Measurements from ENCODE around the gene PRKCH.

The PRKCH gene

GRCh38 chr14:61368781-61369453 is 47.5 kb downstream of the PRKCH start:
- DNase-seq = no peak

DNA sequence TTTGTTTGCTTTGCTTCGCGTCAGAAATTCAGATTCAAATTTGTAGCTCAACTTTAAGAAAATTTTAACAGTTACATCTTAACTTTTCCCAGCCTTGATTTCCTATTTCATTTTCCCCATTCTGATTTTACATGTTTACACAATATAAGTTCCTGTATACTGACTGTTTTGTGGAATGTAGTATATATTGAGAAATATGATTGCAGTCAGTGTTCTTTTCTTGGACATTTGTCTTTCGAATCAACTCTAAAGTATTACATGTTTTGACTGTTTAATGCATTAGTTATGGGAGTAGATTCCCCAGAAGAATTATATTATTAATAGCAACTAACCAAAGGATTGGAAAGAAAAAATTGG is 48.1 kb downstream of the PRKCH start:
- no peak for DNase-seq

GRCh38 chr14:61372379-61372778 is 51.0 kb downstream of the PRKCH start:
- no peak for DNase-seq

DNA sequence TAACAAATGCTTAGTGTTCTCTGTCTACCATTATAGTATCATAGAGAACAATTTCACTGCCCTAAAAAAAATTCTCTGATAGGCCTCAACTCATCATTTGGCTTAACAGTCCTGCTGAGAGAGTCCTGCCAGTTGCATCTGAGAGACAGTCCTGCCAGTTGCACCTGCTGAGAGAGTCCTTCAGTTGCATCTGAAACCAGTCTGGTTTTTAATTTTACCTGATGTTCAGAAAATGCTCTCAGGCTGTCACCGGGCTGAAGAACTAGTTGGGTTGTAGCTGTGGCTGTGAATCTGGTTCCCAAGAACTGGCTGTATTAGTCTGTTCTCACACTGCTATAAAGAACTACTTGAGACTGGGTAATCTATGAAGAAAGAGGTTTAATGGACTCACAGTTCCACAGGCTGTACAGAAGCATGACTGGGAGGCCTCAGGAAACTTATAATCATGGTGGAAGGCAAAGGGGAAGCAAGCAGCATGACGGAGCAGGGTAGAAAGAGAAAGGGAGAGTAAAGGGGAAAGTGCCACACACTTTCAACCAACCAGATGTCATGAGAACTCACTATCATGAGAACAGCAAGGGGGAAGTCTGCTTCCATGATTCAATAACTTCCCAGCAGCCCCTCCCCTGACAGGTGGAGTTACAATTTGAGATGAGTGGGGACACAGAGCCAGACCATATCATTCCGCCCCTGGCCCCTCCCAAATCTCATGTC is 51.6 kb downstream of the PRKCH start:
- DNase-seq = no peak

- DNase-seq = no peak
Measured at GRCh38 chr14:61374284-61374683, 52.9 kb downstream of the PRKCH start.

DNA sequence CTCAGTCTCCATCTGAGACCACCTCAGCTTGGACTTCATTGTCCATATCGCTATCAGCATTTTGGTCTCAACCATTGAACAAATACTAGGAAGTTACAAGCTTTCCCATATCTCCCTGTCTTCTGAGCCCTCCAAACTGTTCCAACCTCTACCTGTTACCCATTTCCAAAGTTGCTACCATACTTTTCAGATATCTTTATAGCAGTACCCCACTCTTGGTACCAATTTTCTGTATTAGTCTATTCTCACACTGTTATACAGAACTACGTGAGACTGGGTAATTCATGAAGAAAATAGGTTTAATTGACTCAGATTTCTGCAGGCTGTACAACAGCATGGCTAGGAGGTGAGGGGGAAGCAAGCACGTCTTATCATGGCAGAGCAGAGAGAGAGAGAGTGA is 53.8 kb downstream of the PRKCH start:
- DNase-seq = no peak

GRCh38 chr14:61376314-61376713 is 54.9 kb downstream of the PRKCH start:
- DNase-seq = no peak

DNA sequence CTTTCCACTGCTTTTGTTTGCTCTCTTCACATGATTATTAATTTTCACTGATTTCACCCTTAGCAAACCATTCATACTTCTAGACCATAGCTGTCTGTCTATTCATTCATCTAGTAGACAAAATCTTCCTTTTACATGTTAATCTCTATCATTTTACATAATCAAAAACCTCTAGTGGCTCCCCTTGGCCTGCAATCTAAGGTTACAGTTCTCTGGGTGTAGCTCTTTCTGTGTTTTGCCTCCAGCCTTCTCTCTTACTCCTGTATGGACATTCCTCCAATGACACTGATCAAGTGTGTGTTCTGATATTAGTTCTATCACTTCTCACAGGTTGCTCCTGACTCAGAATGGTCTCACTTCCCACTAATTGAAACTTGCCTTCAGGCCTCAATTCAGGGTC is 56.4 kb downstream of the PRKCH start:
- no peak for DNase-seq

GRCh38 chr14:61379639-61380184 is 58.3 kb downstream of the PRKCH start:
- DNase-seq = no peak

- DNase-seq = no peak
Measured at GRCh38 chr14:61380984-61381383, 59.6 kb downstream of the PRKCH start.

GRCh38 chr14:61381553-61381952 is 60.2 kb downstream of the PRKCH start:
- no peak for DNase-seq

DNA sequence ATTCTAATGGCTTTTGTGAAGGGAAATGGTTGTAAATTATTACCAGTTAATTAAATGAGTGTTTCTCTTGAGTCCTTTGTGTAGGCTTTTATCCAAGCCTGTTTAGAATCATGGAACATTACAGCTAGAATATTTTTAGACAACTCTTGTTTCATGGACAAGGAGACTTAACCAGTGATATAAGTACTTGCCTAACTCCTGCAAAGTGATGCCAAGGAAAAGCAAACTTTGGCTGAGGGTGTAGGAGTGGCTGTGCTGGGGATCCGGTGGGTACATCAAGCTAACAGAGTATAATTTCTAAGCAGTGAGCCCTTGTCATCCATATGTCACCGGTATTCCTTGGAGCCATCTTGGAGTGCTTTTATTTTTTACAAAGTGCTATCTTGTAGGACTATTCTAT is 61.5 kb downstream of the PRKCH start:
- no peak for DNase-seq

- DNase-seq = no peak
Measured at GRCh38 chr14:61385002-61385685, 63.8 kb downstream of the PRKCH start.

DNA sequence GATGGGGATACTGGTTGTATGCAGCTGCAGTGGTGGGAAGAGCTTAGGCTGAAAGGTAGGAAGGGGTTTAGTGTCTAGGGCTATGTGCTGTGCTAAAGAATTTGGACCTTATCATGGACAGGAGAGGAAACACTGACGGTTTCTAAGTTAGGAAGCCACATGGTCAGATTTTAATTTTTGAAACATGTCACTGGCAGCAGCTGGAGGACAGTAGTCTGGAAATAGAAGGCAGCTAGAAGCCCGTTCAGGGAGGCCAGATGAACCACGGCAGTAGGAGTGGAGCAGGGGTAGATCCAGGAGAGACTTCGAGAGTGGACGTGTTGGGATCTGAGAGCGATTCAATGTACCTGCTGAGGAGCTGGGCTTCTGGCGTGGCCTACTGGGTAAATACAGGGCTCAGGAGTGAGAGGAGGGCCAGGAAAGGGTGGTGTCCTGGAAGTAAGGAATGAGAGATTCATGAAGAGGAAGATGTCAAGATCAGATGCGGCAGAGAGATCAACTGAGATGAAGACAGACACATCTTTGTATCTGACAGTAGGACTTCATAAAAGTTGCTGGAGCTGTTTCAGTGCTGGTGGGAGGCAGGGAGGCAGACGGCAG is 64.9 kb downstream of the PRKCH start:
- no peak for DNase-seq

- DNase-seq = no peak
Measured at GRCh38 chr14:61387076-61387475, 65.7 kb downstream of the PRKCH start.

- no peak for DNase-seq
Measured at GRCh38 chr14:61388173-61388975, 67.0 kb downstream of the PRKCH start.

DNA sequence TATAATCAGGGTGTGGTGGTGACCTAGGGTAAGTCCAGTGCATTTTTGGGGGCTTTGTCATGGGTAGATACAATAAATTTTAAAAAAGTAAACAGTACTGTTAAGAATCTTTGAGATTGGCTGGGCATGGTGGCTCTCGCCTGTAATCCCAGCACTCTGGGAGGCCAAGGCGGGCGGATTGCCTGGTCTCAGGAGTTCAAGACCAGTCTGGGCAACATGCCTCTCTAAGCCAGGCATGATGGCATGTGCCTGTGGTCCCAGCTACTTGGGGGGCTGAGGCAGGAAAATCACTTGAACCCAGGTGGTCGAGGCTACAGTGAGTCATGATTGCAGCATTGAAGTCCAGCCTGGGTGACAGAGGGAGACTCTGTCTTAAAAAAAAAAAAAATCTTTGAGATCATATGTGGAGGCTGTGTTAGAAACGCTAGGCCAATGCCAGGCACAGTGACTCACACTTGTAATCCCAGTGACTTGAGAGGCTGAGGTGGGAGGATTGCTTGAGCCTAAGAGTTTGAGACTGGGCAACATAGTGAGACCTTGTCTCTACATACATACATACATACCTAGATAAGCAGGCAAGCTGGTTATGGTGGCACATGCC is 67.7 kb downstream of the PRKCH start:
- no peak for DNase-seq

GRCh38 chr14:61391119-61391518 is 69.7 kb downstream of the PRKCH start:
- no peak for DNase-seq

DNA sequence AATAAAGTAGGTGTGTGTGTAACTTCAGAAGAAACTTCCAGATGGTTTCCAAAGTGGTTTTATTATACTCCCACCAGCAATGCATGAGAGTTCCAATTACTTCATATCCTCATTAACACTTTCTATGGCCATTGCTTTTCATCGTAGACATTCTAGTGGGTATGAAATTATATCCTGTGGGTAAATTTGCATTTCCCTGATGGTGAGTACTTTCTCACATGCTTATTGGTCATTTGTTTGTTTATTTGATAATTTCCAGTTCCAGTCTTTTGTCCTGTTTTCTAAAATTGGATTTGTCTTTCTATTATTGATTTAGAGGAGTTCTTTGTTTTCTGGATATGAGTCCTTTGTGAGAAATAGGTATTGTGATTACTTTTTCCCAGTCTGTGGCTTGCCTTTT is 70.9 kb downstream of the PRKCH start:
- DNase-seq = no peak

GRCh38 chr14:61394542-61394941 is 73.2 kb downstream of the PRKCH start:
- no peak for DNase-seq

GRCh38 chr14:61395115-61395725 is 73.8 kb downstream of the PRKCH start:
- no peak for DNase-seq

- DNase-seq = no peak
Measured at GRCh38 chr14:61396279-61396678, 74.9 kb downstream of the PRKCH start.
